GM19035 (cell line): Measurements from ENCODE around the gene ZBTB7B.

Source experiments
- ATAC-seq: cut with Tn5 transposase; IDR thresholded peaks from one replicate; pipeline ENCODE4 v1.9.1; 2021; ENCODE audit not compliant: unreplicated experiment

The ZBTB7B gene

GRCh38 chr1:155034318-155035208 lies 32.0 kb downstream of the ZBTB7B start:
- ATAC-seq, result no peak

- no peak for ATAC-seq
These were observed 33.3 kb downstream of the ZBTB7B start for GRCh38 chr1:155035936-155036335.

- no peak for ATAC-seq
These were observed 34.4 kb downstream of the ZBTB7B start for GRCh38 chr1:155037043-155037442.

- ATAC-seq, result no peak
These were observed 35.3 kb downstream of the ZBTB7B start for GRCh38 chr1:155037851-155038441.

GRCh38 chr1:155038602-155039307 lies 36.2 kb downstream of the ZBTB7B start:
- ATAC-seq, result no peak

GRCh38 chr1:155039308-155039669 lies 36.7 kb downstream of the ZBTB7B start:
- ATAC-seq, result no peak

GRCh38 chr1:155040358-155041093 lies 37.9 kb downstream of the ZBTB7B start:
- no peak for ATAC-seq

- ATAC-seq, result no peak
These were observed 40.2 kb downstream of the ZBTB7B start for GRCh38 chr1:155042789-155043188.

GRCh38 chr1:155043301-155043702 lies 40.7 kb downstream of the ZBTB7B start:
- ATAC-seq, result no peak

- ATAC-seq, result no peak
These were observed 41.2 kb downstream of the ZBTB7B start for GRCh38 chr1:155043793-155044192.

GRCh38 chr1:155044365-155044764 lies 41.8 kb downstream of the ZBTB7B start:
- no peak for ATAC-seq

GRCh38 chr1:155044812-155045657 lies 42.4 kb downstream of the ZBTB7B start:
- no peak for ATAC-seq

GRCh38 chr1:155048449-155049334 lies 46.1 kb downstream of the ZBTB7B start:
- no peak for ATAC-seq

GRCh38 chr1:155049651-155050559 lies 47.3 kb downstream of the ZBTB7B start:
- ATAC-seq, result no peak

- peak; percentile 74 for ATAC-seq
These were observed 48.1 kb downstream of the ZBTB7B start, which contains the start of gene ADAM15 for GRCh38 chr1:155050560-155051341. ADAM15 (plus strand) TSS chr1:155051316; CDS start chr1:155051387, 71 bp downstream.

- ATAC-seq, result peak; percentile 16
These were observed 48.8 kb downstream of the ZBTB7B start for GRCh38 chr1:155051342-155051776.

- ATAC-seq, result no peak
These were observed 49.3 kb downstream of the ZBTB7B start for GRCh38 chr1:155051777-155052398.
